GM19397 (cell line): Measurements from ENCODE around the gene MCU.

Experiments
- ATAC-seq: cut with Tn5 transposase; IDR thresholded peaks from one replicate; pipeline ENCODE4 v1.9.1; 2021; ENCODE audit warnings: mild to moderate bottlenecking, moderate library complexity; ENCODE audit not compliant: unreplicated experiment

Gene MCU

DNA sequence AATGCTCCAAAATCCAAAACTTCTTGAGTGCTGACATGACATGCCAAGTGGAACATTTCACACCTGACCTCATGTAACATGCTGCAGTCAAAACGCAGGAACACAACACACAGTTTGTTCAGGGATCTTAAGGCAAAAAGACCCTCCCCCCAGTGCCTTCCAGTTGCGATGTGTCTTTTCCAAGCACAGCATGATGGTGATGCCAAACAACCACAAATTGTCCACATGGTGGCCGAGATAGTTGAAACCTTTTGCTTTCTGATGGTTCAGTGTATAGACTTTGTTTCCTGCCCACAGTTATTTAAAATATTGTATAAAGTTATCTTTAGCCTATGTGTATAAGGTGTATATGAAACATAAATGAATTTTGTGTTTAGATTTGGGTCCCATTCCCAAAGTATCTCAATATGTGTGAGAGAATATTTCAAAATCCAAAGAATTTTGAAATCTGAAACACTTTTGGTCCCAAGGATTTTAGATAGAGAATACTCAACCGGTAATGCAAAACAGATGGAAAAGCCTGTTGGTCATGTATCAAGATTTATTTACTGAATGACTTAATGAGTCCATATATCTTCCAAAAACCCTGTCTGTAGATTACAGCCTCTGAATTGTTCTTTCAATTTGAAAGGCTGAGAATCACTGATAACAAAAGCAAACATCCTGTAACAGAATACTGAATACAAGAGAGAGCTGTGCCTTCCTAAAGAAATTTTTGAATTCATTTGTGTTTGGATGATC lies 108.2 kb downstream of the MCU start:
- no peak for ATAC-seq

DNA sequence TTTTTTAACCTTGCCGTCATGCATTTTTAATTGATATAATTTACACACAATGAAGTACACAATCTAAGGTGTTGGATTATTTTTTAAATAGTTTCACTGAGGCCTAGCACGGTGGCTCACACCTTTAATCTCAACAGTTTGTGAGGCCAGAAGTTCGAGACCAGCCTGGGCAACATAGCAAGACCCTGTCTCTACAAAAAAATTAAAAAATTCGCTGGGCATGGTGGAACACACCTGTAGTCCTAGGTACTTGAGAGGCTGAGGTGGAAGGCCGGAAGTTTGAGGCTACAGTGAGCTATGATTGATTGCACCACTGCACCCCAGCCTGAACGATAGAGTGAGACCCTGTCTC lies 108.8 kb downstream of the MCU start:
- no peak for ATAC-seq

DNA sequence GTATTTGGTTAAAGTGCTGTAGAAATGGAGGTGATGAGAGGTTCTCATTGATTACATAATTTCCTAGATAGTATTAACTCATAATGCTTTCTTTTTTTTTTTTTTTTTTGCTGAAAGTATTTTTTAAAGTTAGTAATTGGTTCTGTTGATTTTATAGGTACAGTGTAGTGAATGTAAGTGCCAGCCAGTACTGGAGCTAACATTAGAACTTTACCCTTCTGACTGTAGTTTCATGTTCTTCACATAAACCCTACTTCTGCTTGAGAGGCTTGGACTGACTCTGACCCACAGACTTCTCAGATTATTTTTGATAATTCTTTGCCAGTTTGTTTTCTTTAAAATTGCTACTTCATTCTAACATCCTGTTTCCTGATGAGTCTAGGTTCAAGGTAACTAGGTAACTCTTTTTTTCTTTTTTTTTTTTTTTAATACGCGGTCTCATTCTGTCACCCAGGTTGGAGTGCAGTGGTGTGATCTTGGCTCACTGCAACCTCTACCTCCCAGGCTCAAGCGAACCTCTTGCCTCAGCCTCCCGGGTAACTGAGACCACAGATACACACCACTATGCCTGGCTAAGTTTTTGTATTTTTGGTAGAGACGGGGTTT lies 109.4 kb downstream of the MCU start:
- ATAC-seq, result no peak

DNA sequence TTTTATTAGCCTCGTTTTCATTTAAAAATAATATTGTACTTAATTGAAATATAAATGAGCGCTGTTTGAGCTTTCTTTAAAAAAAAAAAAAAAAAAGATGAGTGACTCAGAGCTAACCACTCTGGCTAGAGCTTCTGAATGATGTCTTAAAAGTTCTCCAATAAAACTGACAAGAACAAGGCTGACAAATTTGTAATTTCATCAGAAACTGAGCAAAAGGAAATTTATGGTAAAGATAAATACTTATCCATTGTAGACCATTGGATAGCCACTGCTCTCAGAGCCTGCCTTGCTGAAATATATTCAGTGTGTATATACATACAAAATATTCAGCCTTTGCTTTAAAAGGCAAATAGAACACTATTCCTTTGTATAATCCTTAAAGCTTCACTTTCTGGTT lies 110.4 kb downstream of the MCU start:
- no peak for ATAC-seq

DNA sequence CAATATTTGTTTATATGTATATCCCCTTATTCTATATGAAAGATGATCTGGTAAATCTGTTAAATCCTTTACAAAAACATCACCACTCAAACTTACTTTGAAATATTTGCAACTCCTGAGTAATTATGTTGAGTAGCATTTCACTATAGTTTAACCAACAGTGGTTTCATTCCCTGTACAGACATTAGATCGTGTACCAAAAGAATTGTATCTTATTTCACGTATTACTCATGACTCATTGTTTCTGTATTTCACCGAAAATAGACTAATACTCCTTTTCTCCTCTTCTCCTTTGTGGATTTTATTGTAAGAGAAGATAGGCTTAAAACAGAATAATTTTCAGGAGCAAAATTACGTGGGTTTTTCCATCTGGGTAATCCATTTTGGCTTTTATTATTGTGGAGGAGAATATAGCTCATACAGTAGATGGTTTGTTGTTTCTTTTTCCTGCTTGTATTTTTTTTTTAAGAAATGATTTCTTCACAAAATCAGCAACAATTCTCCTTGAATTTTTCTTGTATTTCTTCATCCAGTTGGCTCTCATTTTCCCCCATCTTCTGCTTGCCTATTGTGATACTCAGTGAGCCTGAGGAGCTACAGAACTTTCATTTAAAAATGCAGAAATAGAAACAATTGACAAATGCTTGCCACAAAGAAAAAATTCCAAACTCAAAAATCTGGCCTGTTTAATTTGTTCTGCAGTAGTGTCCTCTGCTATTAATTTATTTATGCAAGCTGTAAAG lies 111.0 kb downstream of the MCU start:
- no peak for ATAC-seq

DNA sequence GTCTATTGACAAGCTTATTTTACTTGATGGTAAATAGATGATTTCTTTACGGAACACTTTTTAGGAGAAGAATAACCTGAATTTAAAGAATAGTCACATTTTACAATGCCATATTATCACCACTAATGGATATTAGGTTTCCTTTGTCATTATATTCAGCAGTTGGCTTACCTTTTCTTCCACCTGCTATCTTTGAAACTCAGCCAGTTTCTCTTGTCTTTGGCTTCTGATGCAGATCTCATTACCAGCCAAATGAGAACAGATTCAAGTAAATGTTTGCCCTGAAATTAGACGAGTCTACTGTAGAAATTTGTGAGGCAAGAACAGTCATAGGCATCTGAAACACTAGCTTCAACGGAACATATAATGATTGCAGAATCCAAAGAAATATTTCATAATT lies 116.1 kb downstream of the MCU start:
- no peak for ATAC-seq

DNA sequence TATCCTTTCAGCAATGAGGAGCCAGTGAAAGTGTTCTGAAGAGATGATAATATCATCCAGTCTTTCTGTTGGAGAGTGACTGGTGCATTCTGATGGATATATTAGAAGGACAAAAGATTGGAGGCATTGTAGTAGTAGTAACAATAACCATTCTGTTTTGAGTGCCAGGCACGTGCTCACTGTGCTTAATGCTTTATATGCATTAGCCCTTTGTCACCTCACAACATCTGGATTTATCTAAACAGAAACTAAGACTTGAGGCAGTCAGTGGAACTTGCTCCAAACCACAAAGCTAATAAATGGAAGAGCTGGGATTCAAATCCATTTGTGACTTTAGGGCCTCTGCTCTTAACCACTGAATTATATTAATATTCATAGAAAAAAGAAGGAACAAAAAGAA lies 117.1 kb downstream of the MCU start:
- no peak for ATAC-seq

DNA sequence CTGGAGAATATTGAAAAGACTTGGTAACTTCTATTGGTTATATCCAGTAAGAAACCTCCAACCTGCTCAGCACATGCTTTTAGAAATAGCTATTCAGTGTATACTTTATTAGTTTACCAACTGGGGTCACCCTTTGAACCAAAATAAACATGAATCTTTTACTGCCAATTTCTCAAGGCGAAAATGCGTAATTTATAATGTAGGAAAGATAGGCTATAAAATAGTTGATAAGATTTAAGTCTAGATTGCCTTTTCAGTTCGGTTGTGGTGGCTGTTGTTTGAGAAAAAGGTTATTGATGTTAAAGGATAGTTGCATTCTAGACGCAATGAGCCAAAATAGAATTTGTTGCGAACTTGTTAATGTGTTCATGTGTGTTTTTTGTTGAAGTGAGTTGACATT lies 119.0 kb downstream of the MCU start:
- no peak for ATAC-seq

DNA sequence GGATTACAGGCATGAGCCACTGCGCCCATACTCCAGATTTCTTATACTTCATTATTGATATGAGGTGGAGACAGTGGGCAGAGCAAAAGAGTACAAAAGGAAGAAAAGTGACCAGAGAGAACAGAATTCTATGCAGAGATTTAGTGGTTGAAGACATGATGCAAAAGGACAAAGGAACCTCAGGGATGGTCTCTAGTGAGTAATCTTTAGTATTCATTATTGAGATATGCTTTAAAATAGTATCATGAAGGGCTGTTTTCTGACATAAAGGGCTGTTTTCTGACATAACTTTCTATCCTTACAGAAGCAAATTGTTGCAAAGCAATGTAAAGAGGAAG lies 120.4 kb downstream of the MCU start:
- ATAC-seq, result no peak

DNA sequence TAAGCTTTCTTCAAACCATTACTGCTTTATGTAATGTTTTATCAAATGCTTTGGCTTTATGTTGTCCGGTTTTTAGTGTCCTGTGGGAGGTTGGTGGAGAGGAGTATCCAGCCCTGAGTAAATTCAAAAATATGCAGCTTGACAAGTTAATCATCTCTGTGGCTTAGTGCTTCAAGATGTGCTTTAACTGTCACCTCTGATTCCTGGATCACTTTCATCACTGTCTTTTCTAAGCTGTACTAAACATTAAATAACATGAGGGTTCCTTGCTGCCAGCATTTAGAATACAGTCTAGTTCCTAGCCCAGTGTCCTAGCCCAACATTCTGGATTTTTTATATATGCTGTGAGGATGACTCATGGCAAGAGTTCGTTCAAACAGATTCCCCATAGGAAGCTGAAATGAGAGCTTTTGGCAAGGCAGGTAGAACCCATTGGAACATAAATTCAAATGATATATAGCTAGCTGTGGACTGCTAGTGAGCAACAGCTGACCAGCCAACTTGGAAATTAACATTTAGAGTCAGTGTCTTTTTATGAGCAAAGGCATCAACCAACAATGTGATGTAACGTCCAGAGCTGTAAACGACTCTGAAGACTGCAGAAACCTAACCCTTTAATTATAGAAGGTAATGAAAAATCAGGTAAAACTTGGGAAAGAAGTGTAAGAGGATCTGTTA lies 120.9 kb downstream of the MCU start:
- no peak for ATAC-seq

DNA sequence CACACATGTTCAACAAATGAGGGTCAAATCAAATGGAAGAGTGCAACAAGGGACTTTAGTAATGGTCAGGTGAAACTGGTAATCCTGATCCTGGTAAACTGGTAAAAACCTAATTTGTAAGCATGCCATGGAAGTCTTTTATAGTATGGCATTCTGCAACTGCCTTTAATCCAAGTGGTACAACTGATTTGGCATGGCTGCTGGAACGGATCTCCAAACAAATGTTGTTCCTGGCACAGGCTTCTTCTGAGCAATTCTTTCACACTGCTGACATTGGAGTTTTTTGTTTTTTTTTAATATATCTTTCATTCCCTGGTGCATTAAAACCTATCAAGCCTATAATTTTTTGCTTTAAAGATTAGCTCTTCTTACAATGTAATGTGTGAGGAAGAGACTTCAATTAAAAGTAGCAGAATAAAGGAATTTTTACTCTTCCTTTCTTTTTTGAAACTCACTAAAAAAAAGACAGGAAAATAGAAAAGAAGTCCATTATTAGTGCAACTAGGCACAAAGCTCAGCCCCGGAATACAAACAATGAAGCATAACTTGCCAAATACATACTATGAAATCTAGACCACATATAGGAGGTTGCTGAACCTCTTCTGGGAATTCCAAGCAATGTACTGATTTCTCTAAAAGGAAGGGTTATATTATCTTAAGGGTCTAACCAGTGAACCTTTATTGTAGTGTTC lies 122.3 kb downstream of the MCU start:
- ATAC-seq, result no peak

DNA sequence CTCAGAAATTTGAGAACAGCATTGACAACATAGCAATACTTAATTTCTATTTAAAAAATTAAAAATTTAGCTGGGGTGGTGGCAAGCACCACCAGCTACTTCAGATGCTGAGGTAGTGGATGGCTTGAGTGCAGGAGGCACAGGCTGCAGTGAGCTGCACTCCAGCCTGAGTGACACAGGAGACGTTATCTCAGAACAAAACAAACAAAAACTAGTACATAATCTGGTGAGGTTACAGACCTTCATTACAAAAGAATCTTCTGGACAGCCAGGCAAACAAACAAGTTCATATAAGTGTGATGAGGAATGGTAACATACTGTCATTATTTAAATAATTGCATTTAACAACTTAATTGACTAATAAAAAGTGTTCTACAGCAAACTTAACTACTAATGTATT lies 124.6 kb downstream of the MCU start:
- no peak for ATAC-seq

DNA sequence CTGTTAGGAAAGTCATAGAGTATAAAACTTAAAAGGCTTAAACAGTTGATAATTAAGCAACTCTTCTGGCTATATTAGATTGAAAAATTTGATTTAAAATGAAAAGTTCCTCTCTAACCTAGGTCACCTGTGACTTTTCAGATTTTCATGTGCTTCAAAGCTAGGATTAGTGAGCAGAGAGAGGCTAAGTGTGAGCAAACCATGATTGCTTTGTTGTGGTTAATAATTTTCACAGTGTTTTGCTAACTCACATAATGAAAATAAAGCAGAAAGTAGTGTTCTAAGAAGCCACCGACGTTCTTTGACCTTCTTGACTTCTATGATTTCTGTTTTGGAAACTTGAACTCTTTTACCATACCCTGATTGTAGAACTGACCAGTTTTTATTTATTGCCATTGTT lies 126.1 kb downstream of the MCU start:
- ATAC-seq, result no peak

DNA sequence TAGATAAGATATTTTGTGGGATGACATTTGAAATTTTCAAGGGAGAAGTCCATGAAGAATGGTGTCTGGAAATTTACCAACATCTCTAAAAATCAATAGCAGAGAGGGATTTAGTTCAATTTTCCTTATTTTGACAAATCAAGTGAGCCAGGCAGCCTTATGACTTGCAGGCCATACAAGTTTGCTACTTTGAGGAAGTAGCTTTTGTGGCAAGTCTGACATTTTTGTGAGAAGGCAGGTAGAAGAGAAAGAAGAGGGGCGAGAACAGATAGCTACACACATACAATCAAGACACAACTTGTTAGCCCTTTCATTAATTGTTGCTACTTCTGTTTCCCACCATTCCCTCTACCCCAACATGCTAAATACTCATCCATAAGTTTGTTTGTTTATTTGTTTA lies 127.1 kb downstream of the MCU start:
- ATAC-seq, result no peak

DNA sequence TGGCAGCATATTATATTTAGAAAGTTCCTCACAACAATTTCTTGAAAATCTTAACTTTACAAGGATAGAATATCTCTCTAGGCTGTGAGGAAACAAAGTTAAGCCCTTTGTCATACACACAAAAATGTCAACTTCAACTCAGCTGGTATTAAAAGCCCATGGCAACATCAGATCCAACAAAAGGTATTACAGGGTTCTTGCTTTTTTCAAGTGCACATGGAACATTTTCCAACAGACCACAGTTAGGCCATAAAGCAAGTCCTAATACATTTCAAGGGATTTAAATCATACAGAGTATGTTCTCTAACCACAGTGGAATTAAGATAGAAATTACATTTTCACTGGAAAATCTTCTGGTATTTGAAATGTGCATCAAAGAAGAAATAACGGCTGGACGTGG lies 129.7 kb downstream of the MCU start:
- ATAC-seq, result no peak

DNA sequence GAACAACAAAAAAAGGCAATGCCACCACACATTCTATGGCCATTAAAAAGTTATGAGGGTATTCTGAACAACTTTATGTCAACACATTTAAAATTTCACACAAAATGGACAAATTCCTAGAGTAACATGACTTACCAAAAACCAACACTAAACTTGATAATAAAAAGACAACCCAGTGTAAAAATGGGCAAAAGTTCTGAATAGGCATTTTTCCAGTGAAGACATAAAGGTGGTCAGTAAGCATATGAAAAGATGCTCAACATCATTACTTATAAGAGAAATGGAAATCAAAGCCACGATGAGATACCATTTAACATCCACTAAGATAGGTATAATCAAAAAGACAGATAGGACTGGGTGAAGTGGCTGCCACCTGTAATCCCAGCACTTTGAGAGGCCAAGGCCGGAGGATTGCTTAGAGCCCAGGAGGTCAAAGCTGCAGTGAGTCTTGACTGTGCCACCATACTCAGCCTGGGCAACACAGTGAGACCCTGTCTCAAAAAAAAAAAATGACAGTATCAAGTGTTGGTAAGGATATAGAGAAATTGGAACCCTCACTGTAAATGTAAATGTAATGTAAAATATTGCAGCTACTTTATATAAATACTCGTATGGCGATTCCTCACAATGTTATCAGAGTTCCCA lies 130.5 kb downstream of the MCU start:
- ATAC-seq, result no peak

DNA sequence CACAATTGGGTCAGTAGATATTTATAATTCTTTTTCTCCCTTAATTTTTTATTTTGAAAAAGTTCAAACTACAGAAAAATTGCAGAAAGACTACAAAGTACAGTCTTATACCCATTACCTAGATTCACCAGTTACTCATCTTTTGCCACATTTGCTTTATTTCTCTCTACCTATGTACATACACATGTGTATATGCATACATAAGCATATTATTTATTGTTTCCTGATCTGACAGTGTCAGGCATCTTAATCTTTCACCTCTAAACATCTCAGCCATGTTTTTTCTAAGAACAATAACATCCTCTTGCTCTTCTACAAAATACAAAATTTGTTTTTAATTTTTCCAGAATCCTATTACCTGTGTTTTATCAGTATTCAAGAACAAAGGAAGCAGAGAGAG lies 133.2 kb downstream of the MCU start:
- no peak for ATAC-seq

DNA sequence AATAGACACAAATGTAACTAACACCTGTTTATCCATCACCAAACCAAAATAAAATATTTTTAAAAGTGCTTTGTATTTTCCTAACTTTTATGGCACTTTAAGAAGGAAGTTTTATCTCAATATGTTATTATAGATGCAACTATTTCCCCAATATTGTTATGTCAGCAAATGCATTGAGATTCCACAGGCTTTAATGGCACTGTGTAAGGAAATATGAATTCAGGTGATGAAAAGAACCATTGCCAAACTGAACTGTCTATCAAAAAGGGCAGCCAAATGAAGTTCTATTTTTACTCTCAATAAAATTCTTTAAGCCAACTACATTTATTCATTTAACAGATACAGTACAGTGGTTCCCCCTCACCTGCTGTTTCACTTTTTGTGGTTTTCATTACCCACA lies 134.4 kb downstream of the MCU start:
- no peak for ATAC-seq

DNA sequence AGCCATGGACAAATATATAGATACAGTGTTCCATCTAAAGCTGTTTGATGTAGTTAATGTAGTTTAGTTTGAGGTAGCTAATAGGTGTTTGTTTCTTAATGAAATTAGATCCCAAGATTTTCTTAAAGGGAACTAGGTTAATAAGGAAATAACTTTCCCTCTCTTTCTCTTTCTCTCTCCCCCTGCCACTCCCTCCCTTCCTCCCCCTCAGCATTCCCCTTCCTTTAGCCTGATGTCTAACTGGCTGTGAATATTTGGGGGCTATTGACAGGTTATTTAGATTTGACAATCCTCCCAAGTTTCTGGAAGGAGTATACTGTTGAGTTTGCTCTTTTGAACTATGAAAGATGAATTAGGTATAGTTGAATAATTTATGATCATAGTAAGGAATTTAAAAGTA lies 136.4 kb downstream of the MCU start:
- no peak for ATAC-seq

DNA sequence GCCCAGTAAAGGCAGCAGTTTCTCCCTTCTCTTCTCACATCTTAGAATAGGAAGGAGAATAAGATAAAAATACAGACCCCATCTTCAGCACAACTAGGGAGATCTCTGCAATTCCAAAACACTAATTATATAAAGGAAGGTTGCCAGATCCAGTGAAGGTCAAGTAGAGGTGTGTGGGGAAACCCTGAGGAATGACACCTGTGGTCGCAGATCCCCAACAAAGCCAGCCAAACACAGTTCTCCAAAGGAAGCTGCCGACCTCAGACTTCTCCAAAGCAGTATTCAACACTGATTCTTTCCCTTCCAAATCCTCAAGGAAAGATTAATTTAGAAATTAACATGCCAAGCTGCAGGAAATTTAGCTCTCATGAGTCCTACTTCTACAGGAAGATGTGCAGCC lies 138.7 kb downstream of the MCU start:
- no peak for ATAC-seq
